ENCODE data around the gene HBM.

The HBM gene

GRCh38 chr16:185213-185612, 19.4 kb downstream of the HBM start:
- H3K4me3 ChIP-seq (ENCODE audit: low read depth, low read length), result no peak overlapping the region
- H3K9me3 ChIP-seq (ENCODE audit: control insufficient read depth, insufficient read depth, low read depth, low read length), result no peaks in the 10 kb centered on the region
- H3K4me1 ChIP-seq (ENCODE audit: control insufficient read depth, insufficient read depth, low read length), result peaks cover 3% of the 10 kb centered on the region; the same call in 1 of the 2 replicates
- no peak overlapping the region for H3K27ac ChIP-seq (ENCODE audit: extremely low read depth, low read depth, low read length)
- peaks cover 4 to 39% of the 10 kb centered on the region in 2 experiments; a peak in 2 of 3 replicates for H3K36me3 ChIP-seq (ENCODE audit: control insufficient read depth in 2 of 2, insufficient read depth in 1 of 2, low read length in 2 of 2)
- CTCF ChIA-PET, result interaction anchor here (0.7 kb wide), 2 partner anchors 78 to 121 kb away, joined by 3 read pairs; no protein-coding TSS in a partner anchor
- TF ChIP-seq ZNF341 (tag by site-specific recombination; IDR thresholded peaks at IDR 0.05; ENCODE audit: low read depth), result peak; percentile 56
- no peak for TF ChIP-seq ZNF473 (tag by site-specific recombination; IDR thresholded peaks at IDR 0.05)
- POLR2A ChIA-PET, result no interaction called here

- no peak overlapping the region for H3K4me3 ChIP-seq (ENCODE audit: low read depth, low read length)
- no peak for TF ChIP-seq ZSCAN23 (tag by site-specific recombination; IDR thresholded peaks at IDR 0.05)
- no peak for TF ChIP-seq ZBTB8A (tag by site-specific recombination; IDR thresholded peaks at IDR 0.05)
- no peak for TF ChIP-seq ZFP3 (tag by site-specific recombination; IDR thresholded peaks at IDR 0.05; ENCODE audit: low read depth)
- TF ChIP-seq ZNF146 (tag by site-specific recombination; IDR thresholded peaks at IDR 0.05), result no peak
- TF ChIP-seq PRDM1 (tag by site-specific recombination; IDR thresholded peaks at IDR 0.05), result no peak
- TF ChIP-seq ZNF239 (tag by site-specific recombination; IDR thresholded peaks at IDR 0.05), result no peak
- no peak for TF ChIP-seq BCL6B (tag by site-specific recombination; IDR thresholded peaks at IDR 0.05)
- no peak for TF ChIP-seq ZNF280D (tag by site-specific recombination; IDR thresholded peaks at IDR 0.05)
- no peak for TF ChIP-seq ZNF585B (tag by site-specific recombination; IDR thresholded peaks at IDR 0.05)
- no peak for TF ChIP-seq ZNF639 (tag by site-specific recombination; IDR thresholded peaks at IDR 0.05)
- TF ChIP-seq ZNF114 (tag by site-specific recombination; IDR thresholded peaks at IDR 0.05), result no peak
- TF ChIP-seq ZNF324 (tag by site-specific recombination; IDR thresholded peaks at IDR 0.05), result no peak
- no peak for TF ChIP-seq ZNF837 (tag by site-specific recombination; IDR thresholded peaks at IDR 0.05)
- no peak for TF ChIP-seq ZNF580 (tag by site-specific recombination; IDR thresholded peaks at IDR 0.05)
- TF ChIP-seq ZNF571 (tag by site-specific recombination; IDR thresholded peaks at IDR 0.05), result no peak
- TF ChIP-seq ZNF521 (tag by site-specific recombination; IDR thresholded peaks at IDR 0.05), result no peak
- no peak for TF ChIP-seq ZBTB10 (tag by site-specific recombination; IDR thresholded peaks at IDR 0.05)
- no peak for TF ChIP-seq ZSCAN30 (tag by site-specific recombination; IDR thresholded peaks at IDR 0.05)
- H3K9me3 ChIP-seq (ENCODE audit: control insufficient read depth, insufficient read depth, low read depth, low read length), result no peaks in the 10 kb centered on the region
- H3K4me1 ChIP-seq (ENCODE audit: control insufficient read depth, insufficient read depth, low read length), result peaks cover 3% of the 10 kb centered on the region; the same call in 1 of the 2 replicates
- POLR2A ChIA-PET, result no interaction called here
- peaks cover 8 to 44% of the 10 kb centered on the region in 2 experiments; a peak in 2 of 3 replicates for H3K36me3 ChIP-seq (ENCODE audit: control insufficient read depth in 2 of 2, insufficient read depth in 1 of 2, low read length in 2 of 2)
- CTCF ChIA-PET, result no interaction called here
- H3K27ac ChIP-seq (ENCODE audit: extremely low read depth, low read depth, low read length), result no peak overlapping the region
Observed at GRCh38 chr16:185691-186090, 19.9 kb downstream of the HBM start.

Measured in HEK293 (cell line).